ENCODE results near the gene MRPL55.

MRPL55 gene

GRCh38 chr1:228099331-228099732, 9.8 kb downstream of the MRPL55 start:
- H3K27ac ChIP-seq (ENCODE audit: low read depth, low read length, poor library complexity, severe bottlenecking), result no peak overlapping the region
- H3K27me3 ChIP-seq (ENCODE audit: insufficient read depth, low read length), result no peaks in the 10 kb centered on the region
- H3K79me2 ChIP-seq (ENCODE audit: insufficient read depth, low read length), result peaks cover 26% of the 10 kb centered on the region
- peaks cover 14% of the 10 kb centered on the region for H3K9me3 ChIP-seq (ENCODE audit: low read length)
- peaks cover 71% of the 10 kb centered on the region for H3K36me3 ChIP-seq (ENCODE audit: insufficient read depth, low read length)
- no peaks in the 10 kb centered on the region for H4K20me1 ChIP-seq (ENCODE audit: insufficient read depth, low read length)
- H3K9ac ChIP-seq (ENCODE audit: low read length), result no peak overlapping the region
- no peak overlapping the region for H3K4me3 ChIP-seq (ENCODE audit: low read depth, low read length, poor library complexity, severe bottlenecking)
- H3K4me2 ChIP-seq (ENCODE audit: low read length), result no peak overlapping the region
- H3K4me1 ChIP-seq (ENCODE audit: insufficient read depth, low read length, severe bottlenecking), result peaks cover 21% of the 10 kb centered on the region
- H2AFZ ChIP-seq (ENCODE audit: low read length), result no peak overlapping the region
- no peak for TF ChIP-seq CTCF (IDR thresholded peaks at IDR 0.05; ENCODE audit: low read length)
- TF ChIP-seq EZH2 (IDR thresholded peaks at IDR 0.05; ENCODE audit: borderline replicate concordance, low read length), result no peak
- H3K9me2 ChIP-seq (ENCODE audit: low read depth, low read length), result no peaks in the 10 kb centered on the region
- H3F3A ChIP-seq (ENCODE audit: insufficient read depth, low read length), result peaks cover 9% of the 10 kb centered on the region

- H3K4me2 ChIP-seq (ENCODE audit: low read length), result no peak overlapping the region
- peaks cover 80% of the 10 kb centered on the region for H3K36me3 ChIP-seq (ENCODE audit: insufficient read depth, low read length)
- H3K27me3 ChIP-seq (ENCODE audit: insufficient read depth, low read length), result no peaks in the 10 kb centered on the region
- peaks cover 14% of the 10 kb centered on the region for H3K9me3 ChIP-seq (ENCODE audit: low read length)
- no peaks in the 10 kb centered on the region for H3K9me2 ChIP-seq (ENCODE audit: low read depth, low read length)
- H3F3A ChIP-seq (ENCODE audit: insufficient read depth, low read length), result peaks cover 9% of the 10 kb centered on the region
- TF ChIP-seq EZH2 (IDR thresholded peaks at IDR 0.05; ENCODE audit: borderline replicate concordance, low read length), result no peak
- TF ChIP-seq CTCF (IDR thresholded peaks at IDR 0.05; ENCODE audit: low read length), result no peak
- H3K79me2 ChIP-seq (ENCODE audit: insufficient read depth, low read length), result peaks cover 35% of the 10 kb centered on the region
- H2AFZ ChIP-seq (ENCODE audit: low read length), result no peak overlapping the region
- no peak overlapping the region for H3K27ac ChIP-seq (ENCODE audit: low read depth, low read length, poor library complexity, severe bottlenecking)
- peaks cover 12% of the 10 kb centered on the region for H3K4me1 ChIP-seq (ENCODE audit: insufficient read depth, low read length, severe bottlenecking)
- H4K20me1 ChIP-seq (ENCODE audit: insufficient read depth, low read length), result no peaks in the 10 kb centered on the region
- H3K9ac ChIP-seq (ENCODE audit: low read length), result no peak overlapping the region
- H3K4me3 ChIP-seq (ENCODE audit: low read depth, low read length, poor library complexity, severe bottlenecking), result no peak overlapping the region
These were observed 10.7 kb downstream of the MRPL55 start for GRCh38 chr1:228098323-228098931.

GRCh38 chr1:228097333-228098081, 11.6 kb downstream of the MRPL55 start:
- Histone ChIP-seq H2AFZ (ENCODE audit: low read length) (no peak overlapping the region), H3F3A (ENCODE audit: insufficient read depth, low read length) (peaks cover 9% of the 10 kb centered on the region), H3K9me3 (ENCODE audit: low read length) (peaks cover 14% of the 10 kb centered on the region), H3K27ac (ENCODE audit: low read depth, low read length, poor library complexity, severe bottlenecking) (no peak overlapping the region), H3K4me2 (ENCODE audit: low read length) (no peak overlapping the region), H3K4me3 (ENCODE audit: low read depth, low read length, poor library complexity, severe bottlenecking) (no peak overlapping the region), H3K27me3 (ENCODE audit: insufficient read depth, low read length) (no peaks in the 10 kb centered on the region), H3K79me2 (ENCODE audit: insufficient read depth, low read length) (peaks cover 44% of the 10 kb centered on the region), H3K9me2 (ENCODE audit: low read depth, low read length) (no peaks in the 10 kb centered on the region), H3K9ac (ENCODE audit: low read length) (no peak overlapping the region), H4K20me1 (ENCODE audit: insufficient read depth, low read length) (no peaks in the 10 kb centered on the region), H3K4me1 (ENCODE audit: insufficient read depth, low read length, severe bottlenecking) (peaks cover 11% of the 10 kb centered on the region), H3K36me3 (ENCODE audit: insufficient read depth, low read length) (peaks cover 89% of the 10 kb centered on the region)
- TF ChIP-seq EZH2 (IDR thresholded peaks at IDR 0.05; ENCODE audit: borderline replicate concordance, low read length) (no peak), CTCF (IDR thresholded peaks at IDR 0.05; ENCODE audit: low read length) (no peak)

Data from OCI-LY1 (cell line).